H9 (cell line): ENCODE measurements around the gene PITPNM3. TPM values are rescaled to one million over a fixed set of nuclear protein-coding genes. Genes with fewer than 3 reads are reported as not detected.

Experiments
- DNase-seq: peaks from one replicate; pipeline ENCODE4 v3.0.0-alpha.2; 2017
- H2AFZ ChIP-seq: one replicate; pipeline ENCODE4 v1.6.1; 2013; ENCODE audit warnings: mild to moderate bottlenecking, low read length, control low read depth, moderate library complexity
- H2AK5ac ChIP-seq: 2 replicates; pipeline ENCODE4 v1.6.1; 2013; ENCODE audit warnings: low read length, control low read depth, mixed read lengths; ENCODE audit not compliant: insufficient read length
- H2BK120ac ChIP-seq: one replicate; pipeline ENCODE4 v1.6.1; 2013; ENCODE audit warnings: low read depth, mild to moderate bottlenecking, low read length, control low read depth, inconsistent platforms; ENCODE audit not compliant: poor library complexity, severe bottlenecking
- H2BK12ac ChIP-seq: 2 replicates; pipeline ENCODE4 v1.6.1; 2013; ENCODE audit warnings: low read length, control low read depth, mixed read lengths, low read depth; ENCODE audit not compliant: insufficient read length
- H2BK15ac ChIP-seq: 2 replicates; pipeline ENCODE4 v1.6.1; 2013; ENCODE audit warnings: low read depth, low read length, control low read depth
- H2BK20ac ChIP-seq: one replicate; pipeline ENCODE4 v1.6.1; 2013; ENCODE audit warnings: low read depth, mild to moderate bottlenecking, low read length, control low read depth, inconsistent platforms; ENCODE audit not compliant: poor library complexity, severe bottlenecking
- H2BK5ac ChIP-seq: 2 replicates; pipeline ENCODE4 v1.6.1; 2013; ENCODE audit warnings: low read length, control low read depth, mixed read lengths; ENCODE audit not compliant: insufficient read length
- H3K14ac ChIP-seq: 2 replicates; pipeline ENCODE4 v1.6.1; 2013; ENCODE audit warnings: low read length, control low read depth; ENCODE audit not compliant: insufficient read depth
- H3K18ac ChIP-seq: 2 replicates; pipeline ENCODE4 v1.6.1; 2013; ENCODE audit warnings: low read depth, mild to moderate bottlenecking, mixed read lengths, low read length, control low read depth; ENCODE audit not compliant: insufficient read length
- H3K23ac ChIP-seq: 2 replicates; pipeline ENCODE4 v1.6.1; 2013; ENCODE audit warnings: low read length, control low read depth, mixed read lengths, low read depth; ENCODE audit not compliant: insufficient read length
- H3K23me2 ChIP-seq: 2 replicates; pipeline ENCODE4 v1.6.1; 2013; ENCODE audit warnings: low read depth, mild to moderate bottlenecking, mixed read lengths, low read length, control low read depth; ENCODE audit not compliant: insufficient read length, poor library complexity, severe bottlenecking
- H3K27ac ChIP-seq: 2 replicates; pipeline ENCODE4 v1.5.1; 2013; ENCODE audit warnings: low read length, control low read depth, mixed read lengths, low read depth; ENCODE audit not compliant: insufficient read length
- H3K27me3 ChIP-seq: 2 replicates; pipeline ENCODE4 v1.6.1; 2013; ENCODE audit warnings: low read length, control low read depth, inconsistent platforms; ENCODE audit not compliant: insufficient read depth
- H3K4ac ChIP-seq: 2 replicates; pipeline ENCODE4 v1.6.1; 2013; ENCODE audit warnings: low read depth, mild to moderate bottlenecking, control low read depth, inconsistent platforms, low read length, moderate library complexity
- H3K4me1 ChIP-seq: 2 replicates; pipeline ENCODE4 v1.6.1; 2013; ENCODE audit warnings: low read length, control low read depth, inconsistent platforms; ENCODE audit not compliant: insufficient read depth
- H3K4me2 ChIP-seq: 2 replicates; pipeline ENCODE4 v1.6.1; 2013; ENCODE audit warnings: low read length, control low read depth, mixed read lengths; ENCODE audit not compliant: insufficient read length, insufficient read depth
- H3K56ac ChIP-seq: 2 replicates; pipeline ENCODE4 v1.6.1; 2013; ENCODE audit warnings: low read depth, mild to moderate bottlenecking, mixed read lengths, low read length, control low read depth; ENCODE audit not compliant: insufficient read length
- H3K79me1 ChIP-seq: 2 replicates; pipeline ENCODE4 v1.6.1; 2013; ENCODE audit warnings: low read depth, mild to moderate bottlenecking, moderate library complexity, low read length, control low read depth, inconsistent platforms; ENCODE audit not compliant: insufficient read depth, poor library complexity, severe bottlenecking
- H3K79me2 ChIP-seq: 2 replicates; pipeline ENCODE4 v1.6.1; 2013; ENCODE audit warnings: low read length, control low read depth, inconsistent platforms; ENCODE audit not compliant: insufficient read depth
- H3K9ac ChIP-seq: 2 replicates; pipeline ENCODE4 v1.6.1; 2013; ENCODE audit warnings: low read length, control low read depth, mixed read lengths; ENCODE audit not compliant: insufficient read length; ENCODE audit errors: extremely low read depth
- H3K9me3 ChIP-seq: one replicate; pipeline ENCODE4 v1.6.1; 2013; ENCODE audit warnings: low read depth, low read length, inconsistent platforms; ENCODE audit not compliant: control insufficient read depth
- H3T11ph ChIP-seq: one replicate; pipeline ENCODE4 v1.6.1; 2013; ENCODE audit warnings: mild to moderate bottlenecking, low read length, control low read depth, inconsistent platforms
- H4K20me1 ChIP-seq: one replicate; pipeline ENCODE4 v1.6.1; 2013; ENCODE audit not compliant: control insufficient read depth, insufficient read length, insufficient read depth
- H4K5ac ChIP-seq: 2 replicates; pipeline ENCODE4 v1.6.1; 2013; ENCODE audit warnings: low read depth, mild to moderate bottlenecking, mixed read lengths, low read length, control low read depth; ENCODE audit not compliant: insufficient read length
- H4K8ac ChIP-seq: replicated peaks from 2 replicates; pipeline ENCODE4 v1.6.1; 2013; ENCODE audit warnings: low read length, control low read depth, mixed read lengths, low read depth; ENCODE audit not compliant: insufficient read length
- H4K91ac ChIP-seq: 2 replicates; pipeline ENCODE4 v1.6.1; 2013; ENCODE audit warnings: low read depth, mild to moderate bottlenecking, moderate library complexity, mixed read lengths, low read length, control low read depth; ENCODE audit not compliant: insufficient read length
- H3K27ac Mint-ChIP-seq, 3 experiments: 2 replicates in 2 of 3; 3 replicates in 1 of 3; pipeline ENCODE4 v1.8.0; 2020 to 2021; ENCODE audit warnings: mixed read lengths in 3 of 3, mild to moderate bottlenecking in 1 of 3, moderate library complexity in 1 of 3
- H3K27me3 Mint-ChIP-seq: 2 replicates; pipeline ENCODE4 v1.8.0; 2021; ENCODE audit warnings: low read depth, mild to moderate bottlenecking, moderate library complexity, mixed read lengths
- H3K36me3 Mint-ChIP-seq, 3 experiments: 2 replicates in 2 of 3; 3 replicates in 1 of 3; pipeline ENCODE4 v1.8.0; 2020 to 2021; ENCODE audit warnings: low read depth in 3 of 3, mixed read lengths in 3 of 3; ENCODE audit not compliant: insufficient read depth in 1 of 3
- H3K4me1 Mint-ChIP-seq, 2 experiments: 2 replicates each; pipeline ENCODE4 v1.8.0; 2020; ENCODE audit warnings: mixed read lengths in 2 of 2
- H3K4me3 Mint-ChIP-seq, 2 experiments: 2 replicates in 1 of 2; 3 replicates in 1 of 2; pipeline ENCODE4 v1.8.0; 2020 to 2021; ENCODE audit warnings: mild to moderate bottlenecking in 2 of 2, mixed read lengths in 2 of 2, moderate library complexity in 1 of 2
- H3K9me3 Mint-ChIP-seq, 2 experiments: 2 replicates in 1 of 2; 3 replicates in 1 of 2; pipeline ENCODE4 v1.8.0; 2020; ENCODE audit warnings: mild to moderate bottlenecking in 2 of 2, mixed read lengths in 2 of 2, moderate library complexity in 1 of 2
- WGBS: extraction: QIAGEN DNeasy Blood & Tissue Kit; methylation state at CpG from one replicate; pipeline ENCODE4 v1.1.7; 2013; ENCODE audit warnings: missing lambda C conversion rate, low lambda C conversion rate, mixed read lengths; ENCODE audit not compliant: insufficient read length; ENCODE audit errors: extremely low coverage; 5-methylcytosine and 5-hydroxymethylcytosine counted together
- total RNA-seq: library from RNA; stranded (reverse); gene quantifications from 2 replicates; pipeline ENCODE4 v1.2.1, GENCODE V29; 2021
- TF ChIP-seq, protein P1 (sequence below): fragments of 200-600 bp; sonication (generic); conservative IDR thresholded peaks from 3 replicates; pipeline ENCODE4 v1.8.0; 2021; ENCODE audit warnings: antibody characterized with exemption, mild to moderate bottlenecking

Gene PITPNM3
- total RNA-seq, 1 experiment from 2014 or later = 3.4 TPM

DNA sequence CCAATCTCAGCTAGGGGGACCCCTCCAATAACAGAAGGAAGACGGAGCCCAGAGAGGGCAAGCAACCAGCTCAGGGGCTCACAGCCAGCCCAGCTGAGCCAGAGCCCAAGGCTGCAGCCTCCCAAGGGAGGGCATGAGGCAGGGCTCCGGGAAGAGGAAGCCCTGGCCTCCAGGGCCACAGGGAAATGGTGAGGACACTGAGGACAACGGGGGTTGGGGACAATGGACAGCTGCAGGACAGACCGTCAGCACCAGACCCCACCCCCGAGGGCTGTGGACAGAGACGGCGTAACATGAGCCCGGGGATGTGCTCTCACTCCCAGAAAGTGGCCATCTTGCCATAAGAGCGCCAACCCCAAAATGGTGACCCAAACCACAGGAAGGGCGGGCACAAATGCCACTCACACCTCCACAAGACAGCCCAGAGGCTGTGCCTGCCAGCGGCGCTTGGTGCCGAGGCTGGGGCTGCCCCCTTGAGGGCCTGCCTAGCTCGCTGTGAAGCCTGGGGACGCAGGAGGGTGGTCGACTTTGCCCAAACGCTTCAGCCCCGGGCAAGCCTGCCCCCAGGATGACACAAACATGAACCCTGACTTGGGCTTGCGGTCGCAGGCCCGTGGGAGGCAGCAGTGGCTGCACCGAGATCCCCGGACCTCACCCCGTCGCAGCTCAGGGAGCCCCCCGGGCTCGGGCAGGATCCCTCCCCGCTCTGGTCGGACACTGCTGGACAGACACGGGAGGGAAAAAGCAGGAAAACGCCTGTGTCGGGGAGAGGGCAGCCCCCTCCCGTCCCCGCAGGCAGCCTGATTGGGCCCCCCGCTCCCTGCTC, 101.6 kb downstream of the PITPNM3 start:
- H2BK5ac ChIP-seq = no peak overlapping the region
- H3K4ac ChIP-seq = no peak overlapping the region
- peak overlapping the region; percentile 13 for H4K91ac ChIP-seq
- H3K36me3 Mint-ChIP-seq = peaks cover 4 to 17% (median 5%) of the 10 kb centered on the region in 3 experiments
- peak; percentile 72 for DNase-seq
- no peaks in the 10 kb centered on the region; the same call in none of the 2 replicates for H3K27me3 Mint-ChIP-seq
- no peak overlapping the region for H3K27ac Mint-ChIP-seq
- peak overlapping the region; percentile 20 for H3K18ac ChIP-seq
- no peak overlapping the region for H2BK20ac ChIP-seq
- no peak overlapping the region for H2BK15ac ChIP-seq
- H4K20me1 ChIP-seq = no peaks in the 10 kb centered on the region
- no peak overlapping the region for H3K27ac ChIP-seq
- no peaks in the 10 kb centered on the region for H3K27me3 ChIP-seq
- no peaks in the 10 kb centered on the region for H3K79me1 ChIP-seq
- H2BK120ac ChIP-seq = no peak overlapping the region
- H3K4me1 Mint-ChIP-seq = peaks cover 48 to 59% of the 10 kb centered on the region in 2 experiments
- no peaks in the 10 kb centered on the region for H3K9me3 ChIP-seq
- no peak overlapping the region for H2AFZ ChIP-seq
- H3K9ac ChIP-seq = peak overlapping the region; percentile 8
- H3K4me1 ChIP-seq = peaks cover 12% of the 10 kb centered on the region; the same call in 1 of the 2 replicates
- no peak overlapping the region for H3K23ac ChIP-seq
- H3K14ac ChIP-seq = peak overlapping the region; percentile 89
- H4K5ac ChIP-seq = no peak overlapping the region
- TF ChIP-seq, protein P1, sequence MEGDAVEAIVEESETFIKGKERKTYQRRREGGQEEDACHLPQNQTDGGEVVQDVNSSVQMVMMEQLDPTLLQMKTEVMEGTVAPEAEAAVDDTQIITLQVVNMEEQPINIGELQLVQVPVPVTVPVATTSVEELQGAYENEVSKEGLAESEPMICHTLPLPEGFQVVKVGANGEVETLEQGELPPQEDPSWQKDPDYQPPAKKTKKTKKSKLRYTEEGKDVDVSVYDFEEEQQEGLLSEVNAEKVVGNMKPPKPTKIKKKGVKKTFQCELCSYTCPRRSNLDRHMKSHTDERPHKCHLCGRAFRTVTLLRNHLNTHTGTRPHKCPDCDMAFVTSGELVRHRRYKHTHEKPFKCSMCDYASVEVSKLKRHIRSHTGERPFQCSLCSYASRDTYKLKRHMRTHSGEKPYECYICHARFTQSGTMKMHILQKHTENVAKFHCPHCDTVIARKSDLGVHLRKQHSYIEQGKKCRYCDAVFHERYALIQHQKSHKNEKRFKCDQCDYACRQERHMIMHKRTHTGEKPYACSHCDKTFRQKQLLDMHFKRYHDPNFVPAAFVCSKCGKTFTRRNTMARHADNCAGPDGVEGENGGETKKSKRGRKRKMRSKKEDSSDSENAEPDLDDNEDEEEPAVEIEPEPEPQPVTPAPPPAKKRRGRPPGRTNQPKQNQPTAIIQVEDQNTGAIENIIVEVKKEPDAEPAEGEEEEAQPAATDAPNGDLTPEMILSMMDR = no peak
- no peak overlapping the region for H2AK5ac ChIP-seq
- H3K56ac ChIP-seq = no peak overlapping the region
- peaks cover 5% of the 10 kb centered on the region for H3K23me2 ChIP-seq
- H3K79me2 ChIP-seq = no peaks in the 10 kb centered on the region
- no peak overlapping the region for H2BK12ac ChIP-seq
- no peaks in the 10 kb centered on the region; a peak in 1 of 5 replicates for H3K9me3 Mint-ChIP-seq
- H4K8ac ChIP-seq = no peak overlapping the region
- H3K4me2 ChIP-seq = peak overlapping the region; percentile 61
- H3T11ph ChIP-seq = no peak overlapping the region
- H3K4me3 Mint-ChIP-seq = peak overlapping the region; percentile 62 to 72
- WGBS = no CpG with 5 or more reads among the region's 35 CpGs
